Urothelium cell line (cell line): Measurements from ENCODE around the gene ACTG2.
"Not testable (repeated sequence)": the region's sequence is repeated elsewhere in the genome, so short reads cannot be mapped to it uniquely, and the experiment has no call there.

Experiments used
- DNase-seq: peaks from one replicate; pipeline ENCODE4 v3.0.0; 2011; ENCODE audit warnings: low spot score, mixed read lengths
- FAIRE-seq: peaks from 2 replicates; lab custom pipeline; 2011; peaks lifted over from hg19 to GRCh38; lab: Jason Lieb, UNC

ACTG2 gene

DNA sequence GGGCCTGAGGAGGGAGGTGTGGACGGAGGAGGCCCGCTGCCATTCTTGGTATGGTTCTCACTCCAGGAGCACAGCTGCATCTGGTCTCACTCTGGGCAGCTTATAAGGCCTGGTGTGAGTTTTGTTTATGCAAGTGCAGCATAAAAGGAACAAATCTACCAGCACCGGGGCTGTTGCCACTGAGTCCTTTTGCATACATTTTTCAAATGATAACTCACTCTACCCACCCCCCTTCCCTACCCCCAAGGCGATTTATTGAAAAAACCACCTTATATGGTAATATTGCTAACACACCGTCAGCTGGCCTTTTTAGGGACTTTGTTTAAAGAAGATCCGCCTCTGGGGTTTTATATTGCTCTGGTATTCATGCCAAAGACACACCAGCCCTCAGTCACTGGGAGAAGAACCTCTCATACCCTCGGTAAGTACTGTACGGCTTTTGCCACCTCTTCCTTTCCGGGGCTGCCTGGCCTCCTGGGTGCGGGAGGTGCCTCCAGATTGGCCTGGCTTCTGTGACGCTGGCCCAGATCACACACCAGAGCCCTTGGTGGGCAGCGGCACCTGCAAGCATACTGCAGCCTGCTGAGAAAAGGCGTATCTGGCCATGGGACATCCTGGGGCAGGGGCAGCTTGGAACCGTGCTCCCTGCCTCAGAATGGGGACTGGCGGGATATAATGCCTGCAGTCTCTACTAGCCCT is at the start of gene ACTG2:
TSS of gene ACTG2 (plus strand) at position 378 of the 699 bp plus-strand sequence. CDS start 8,304 bp downstream, outside the sequence.
- DNase-seq (no peak), FAIRE-seq (peak; percentile 53)

- DNase-seq (no peak), FAIRE-seq (no peak)
These were observed 48.7 kb upstream of the ACTG2 start for GRCh38 chr2:73844087-73844486.

GRCh38 chr2:73850009-73850408 is 42.8 kb upstream of the ACTG2 start:
- DNase-seq (no peak), FAIRE-seq (no peak)

DNA sequence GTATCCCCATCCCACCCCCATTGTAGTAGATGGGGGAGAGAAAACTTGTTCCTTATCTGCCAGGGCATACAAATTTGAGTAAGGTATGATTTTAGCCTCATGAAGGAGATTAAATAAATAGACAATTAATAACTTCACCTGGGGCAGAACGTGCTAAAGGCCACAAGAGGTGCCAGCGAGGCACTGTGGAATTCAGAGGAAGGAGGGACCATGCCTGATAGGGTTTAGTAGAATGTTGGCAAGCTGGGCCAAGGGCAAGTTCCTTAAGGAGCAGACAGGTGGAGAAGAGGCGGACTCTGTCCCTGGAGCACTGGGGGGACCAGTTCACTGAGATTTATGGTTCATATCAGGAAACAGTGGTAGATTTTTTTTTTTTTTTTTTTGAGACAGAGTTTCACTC is 41.5 kb upstream of the ACTG2 start:
- DNase-seq = peak; percentile 41
- FAIRE-seq = no peak

- peak; percentile 64 for DNase-seq
These were observed 40.8 kb upstream of the ACTG2 start for GRCh38 chr2:73852020-73852419.

GRCh38 chr2:73855526-73855925 is 37.3 kb upstream of the ACTG2 start:
- DNase-seq = no peak
- FAIRE-seq = no peak

More at GRCh38 chr2:73852020-73852419, 40.8 kb upstream of the ACTG2 start:
- FAIRE-seq = no peak

GRCh38 chr2:73856214-73856613 is 36.6 kb upstream of the ACTG2 start:
- DNase-seq (no peak), FAIRE-seq (no peak)

- no peak for FAIRE-seq
- DNase-seq = peak; percentile 75
These were observed 32.9 kb upstream of the ACTG2 start for GRCh38 chr2:73859721-73860586.

- DNase-seq = no peak
- no peak for FAIRE-seq
These were observed 29.8 kb upstream of the ACTG2 start for GRCh38 chr2:73862987-73863386.

GRCh38 chr2:73868204-73868978 is 24.4 kb upstream of the ACTG2 start:
- FAIRE-seq = no peak
- no peak for DNase-seq

DNA sequence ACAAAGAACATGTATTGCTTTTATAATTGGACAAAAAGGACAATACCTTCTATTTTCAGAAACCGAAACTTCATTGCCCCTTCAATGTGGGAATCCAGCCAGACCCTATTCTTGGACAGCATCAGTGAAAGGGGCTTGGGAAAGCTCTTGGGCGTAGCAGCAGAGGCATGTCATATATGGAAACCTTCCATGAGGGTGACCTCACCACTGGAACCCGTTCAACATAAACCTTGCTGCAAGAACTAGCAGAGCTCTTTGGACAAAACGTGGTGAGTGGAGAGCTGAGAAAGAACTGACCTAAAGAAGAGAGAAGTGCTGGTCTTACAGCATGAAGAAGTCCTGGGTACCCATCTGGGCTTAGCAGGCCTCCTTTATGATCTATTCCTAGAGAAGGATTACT is 22.7 kb upstream of the ACTG2 start:
- FAIRE-seq (no peak), DNase-seq (no peak)

GRCh38 chr2:73877071-73877802 is 15.6 kb upstream of the ACTG2 start:
- FAIRE-seq = no peak

GRCh38 chr2:73877984-73878383 is 14.8 kb upstream of the ACTG2 start:
- DNase-seq, FAIRE-seq: not testable (repeated sequence)

More at GRCh38 chr2:73877071-73877802, 15.6 kb upstream of the ACTG2 start:
- DNase-seq = no peak

- FAIRE-seq (no peak), DNase-seq (no peak)
These were observed 7.4 kb upstream of the ACTG2 start for GRCh38 chr2:73885406-73885805.

GRCh38 chr2:73886357-73886756 is 6.5 kb upstream of the ACTG2 start:
- FAIRE-seq (no peak), DNase-seq (no peak)

GRCh38 chr2:73887596-73888353 is 5.0 kb upstream of the ACTG2 start:
- DNase-seq, FAIRE-seq: not testable (repeated sequence)

GRCh38 chr2:73888388-73888787 is 4.4 kb upstream of the ACTG2 start:
- no peak for DNase-seq
- FAIRE-seq = no peak

DNA sequence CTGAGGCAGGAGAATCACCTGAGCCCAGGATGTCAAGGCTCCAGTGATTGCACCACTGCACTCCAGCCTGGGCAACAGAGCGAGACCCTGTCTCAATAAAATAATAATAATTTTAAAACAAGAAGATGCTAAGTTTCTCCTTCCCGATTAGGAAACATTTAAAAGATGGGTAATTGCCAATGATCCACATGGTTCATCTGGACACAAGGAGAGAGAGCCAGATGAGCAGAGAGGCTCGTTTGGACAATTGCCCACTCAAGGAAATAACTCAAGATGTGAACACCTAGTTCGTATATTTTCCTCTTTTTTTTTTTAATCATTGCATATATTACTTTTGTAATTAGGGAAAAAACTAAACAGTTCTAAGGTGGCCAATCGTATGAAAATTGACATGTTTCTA is 3.6 kb upstream of the ACTG2 start:
- FAIRE-seq = no peak
- DNase-seq = no peak

DNA sequence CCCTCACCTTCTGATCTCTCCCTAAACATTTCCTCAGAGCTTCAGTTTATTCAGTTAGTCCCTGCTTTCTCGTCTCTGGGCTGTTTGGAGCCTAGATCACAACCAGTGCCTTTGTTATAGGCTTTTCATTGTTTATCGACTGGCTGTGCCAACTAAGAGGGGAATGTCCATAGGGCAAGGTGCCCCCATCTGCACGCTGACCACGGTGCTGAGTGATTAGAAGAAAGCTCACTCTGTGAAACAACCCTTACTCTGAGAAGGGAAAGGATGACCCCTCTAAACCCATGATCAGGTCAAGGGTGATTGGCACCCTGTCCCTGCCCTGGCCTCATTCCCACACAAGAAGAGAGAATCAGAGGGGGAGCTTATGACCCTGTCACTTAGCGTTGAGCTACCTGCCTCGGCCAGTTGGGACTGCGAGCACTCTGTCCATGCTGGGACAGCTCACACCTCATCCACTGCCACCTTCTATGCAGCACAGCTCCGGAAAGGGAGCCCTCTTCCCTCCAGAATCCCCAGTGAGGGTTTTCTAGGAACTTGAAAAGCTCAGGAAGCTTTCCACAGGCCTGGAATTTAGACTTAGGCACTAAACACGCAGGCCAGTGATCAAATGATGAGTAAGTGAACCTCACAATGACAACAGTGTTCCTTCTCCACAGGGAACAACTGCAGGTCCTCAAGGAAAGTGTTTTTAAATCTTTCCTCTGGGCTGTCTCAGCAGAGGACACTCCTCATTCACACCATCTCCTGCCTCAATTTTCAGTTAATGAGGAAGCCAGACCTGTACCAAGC is 2.3 kb upstream of the ACTG2 start:
- DNase-seq (no peak), FAIRE-seq (no peak)
